ENCODE data around the gene DAAM2. TPM values are rescaled to one million over a fixed set of nuclear protein-coding genes. Genes with fewer than 3 reads are reported as not detected.

Gene DAAM2
- total RNA-seq, 1 experiment from 2014 or later: not detected

DNA sequence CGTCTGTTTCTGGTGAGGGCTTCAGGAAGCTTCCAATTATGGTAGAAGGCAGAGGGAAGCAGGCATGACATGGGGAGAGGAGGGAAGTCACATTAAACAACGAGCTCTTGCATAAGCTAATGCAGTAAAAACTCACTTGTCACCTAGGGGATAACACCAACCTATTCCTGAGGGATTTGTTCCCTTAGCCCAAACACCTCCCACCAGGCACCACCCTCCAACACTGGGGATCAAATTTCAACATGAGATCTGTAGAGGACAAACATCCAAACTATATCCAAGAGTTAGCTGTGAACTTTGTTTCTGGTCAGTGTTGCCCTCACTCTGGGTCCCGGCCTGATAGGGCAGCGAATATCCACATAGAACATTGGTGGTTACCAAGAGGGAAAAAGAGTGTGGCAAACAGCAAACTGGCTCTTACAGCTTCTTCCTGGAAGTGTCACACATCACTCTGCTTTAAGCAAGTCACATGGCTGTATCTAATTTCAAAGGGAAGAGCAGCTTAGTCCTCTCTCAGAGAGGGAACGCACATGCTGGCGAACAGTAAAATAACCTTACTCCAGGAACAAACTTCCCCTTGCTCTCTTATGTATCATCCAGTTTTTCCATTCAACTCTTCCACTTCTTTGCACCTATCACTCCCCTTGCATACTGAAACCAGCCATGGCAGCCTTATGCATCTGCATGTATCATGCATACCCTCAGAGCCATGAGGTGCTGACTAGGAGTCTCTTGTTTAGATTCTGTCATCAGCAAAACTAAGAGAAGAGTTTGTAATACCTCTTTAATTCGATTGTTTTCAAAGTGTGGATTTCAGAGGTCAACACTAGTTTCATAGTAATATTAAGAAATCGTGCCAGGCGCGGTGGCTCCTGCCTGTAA is 146.8 kb downstream of the DAAM2 start:
- CTCF ChIA-PET: interaction anchor here (0.6 to 0.7 kb wide), 2 partner anchors 15 to 634 kb away, joined by 3 read pairs; no protein-coding TSS in a partner anchor
- H3K9me3 Mint-ChIP-seq (ENCODE audit: unreplicated experiment): no peaks in the 10 kb centered on the region
- no peak overlapping the region for H3K4me3 Mint-ChIP-seq (ENCODE audit: unreplicated experiment)
- H3K27ac Mint-ChIP-seq (ENCODE audit: low read depth, unreplicated experiment): no peak overlapping the region
- H3K4me1 Mint-ChIP-seq (ENCODE audit: insufficient read depth, unreplicated experiment): peaks cover 5% of the 10 kb centered on the region
- BruUV-seq (replicated peaks): no TSS peak
- no peak for DNase-seq (ENCODE audit: unreplicated experiment)
- intact Hi-C loops (cut with micrococcal nuclease): no loop called here
- TF ChIP-seq, protein P1, sequence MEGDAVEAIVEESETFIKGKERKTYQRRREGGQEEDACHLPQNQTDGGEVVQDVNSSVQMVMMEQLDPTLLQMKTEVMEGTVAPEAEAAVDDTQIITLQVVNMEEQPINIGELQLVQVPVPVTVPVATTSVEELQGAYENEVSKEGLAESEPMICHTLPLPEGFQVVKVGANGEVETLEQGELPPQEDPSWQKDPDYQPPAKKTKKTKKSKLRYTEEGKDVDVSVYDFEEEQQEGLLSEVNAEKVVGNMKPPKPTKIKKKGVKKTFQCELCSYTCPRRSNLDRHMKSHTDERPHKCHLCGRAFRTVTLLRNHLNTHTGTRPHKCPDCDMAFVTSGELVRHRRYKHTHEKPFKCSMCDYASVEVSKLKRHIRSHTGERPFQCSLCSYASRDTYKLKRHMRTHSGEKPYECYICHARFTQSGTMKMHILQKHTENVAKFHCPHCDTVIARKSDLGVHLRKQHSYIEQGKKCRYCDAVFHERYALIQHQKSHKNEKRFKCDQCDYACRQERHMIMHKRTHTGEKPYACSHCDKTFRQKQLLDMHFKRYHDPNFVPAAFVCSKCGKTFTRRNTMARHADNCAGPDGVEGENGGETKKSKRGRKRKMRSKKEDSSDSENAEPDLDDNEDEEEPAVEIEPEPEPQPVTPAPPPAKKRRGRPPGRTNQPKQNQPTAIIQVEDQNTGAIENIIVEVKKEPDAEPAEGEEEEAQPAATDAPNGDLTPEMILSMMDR (IDR thresholded peaks at IDR 0.05; ENCODE audit: unreplicated experiment): no peak
- H3K27me3 Mint-ChIP-seq (ENCODE audit: insufficient read depth, unreplicated experiment): peaks cover 10% of the 10 kb centered on the region
- H3K36me3 Mint-ChIP-seq (ENCODE audit: insufficient read depth, unreplicated experiment): no peaks in the 10 kb centered on the region
- POLR2A ChIA-PET: no interaction called here

DNA sequence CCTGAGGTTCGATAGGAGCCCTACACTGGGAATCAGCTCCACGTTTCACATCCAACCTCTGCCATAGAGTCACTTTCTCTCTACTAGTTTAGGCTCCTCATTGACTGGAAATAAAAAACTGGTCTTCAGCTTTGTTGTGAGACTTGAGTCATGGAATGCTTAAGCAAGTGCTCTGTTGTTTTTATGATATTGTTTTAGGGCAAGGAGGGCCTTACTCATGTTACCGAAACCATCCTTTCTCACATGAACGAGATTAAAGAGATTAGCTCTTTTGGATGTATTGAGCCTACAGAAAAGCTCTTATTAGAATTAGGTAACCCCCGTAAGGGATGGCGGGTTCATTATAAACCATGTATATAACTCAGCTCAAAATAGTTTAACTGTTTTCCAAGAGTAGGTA is 149.0 kb downstream of the DAAM2 start:
- BruUV-seq (replicated peaks): no TSS peak
- intact Hi-C loops (cut with micrococcal nuclease): no loop called here
- CTCF ChIA-PET: no interaction called here
- Mint-ChIP-seq H3K4me1 (ENCODE audit: insufficient read depth, unreplicated experiment) (peaks cover 5% of the 10 kb centered on the region), H3K27ac (ENCODE audit: low read depth, unreplicated experiment) (no peak overlapping the region), H3K4me3 (ENCODE audit: unreplicated experiment) (no peak overlapping the region), H3K27me3 (ENCODE audit: insufficient read depth, unreplicated experiment) (peaks cover 10% of the 10 kb centered on the region), H3K9me3 (ENCODE audit: unreplicated experiment) (no peaks in the 10 kb centered on the region), H3K36me3 (ENCODE audit: insufficient read depth, unreplicated experiment) (no peaks in the 10 kb centered on the region)
- no peak for DNase-seq (ENCODE audit: unreplicated experiment)
- POLR2A ChIA-PET: interaction anchor here (0.6 kb wide), 1 partner anchor 13 kb away, joined by 3 read pairs; no protein-coding TSS in a partner anchor
- TF ChIP-seq, protein P1 (IDR thresholded peaks at IDR 0.05; ENCODE audit: unreplicated experiment): no peak

DNA sequence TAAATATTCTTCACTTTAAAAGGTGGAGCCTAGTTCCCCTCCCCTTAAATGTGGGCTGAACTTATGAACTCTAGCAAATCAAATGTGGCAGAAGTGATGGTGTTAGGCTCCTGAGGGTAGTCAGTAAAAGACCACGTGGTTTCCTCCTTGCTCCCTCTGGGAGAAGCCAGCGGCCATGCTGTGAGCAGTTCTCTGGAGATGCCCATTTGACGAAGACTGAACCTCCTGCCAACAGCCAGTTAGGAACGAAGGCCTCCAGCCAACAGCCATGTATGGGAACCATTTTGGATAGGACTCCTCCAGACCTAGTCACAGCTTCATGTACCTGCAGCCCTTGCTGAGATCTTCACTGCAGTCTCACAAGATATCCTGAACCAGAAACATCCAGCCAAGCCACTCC is 149.6 kb downstream of the DAAM2 start:
- POLR2A ChIA-PET: interaction anchor here (0.6 kb wide), 2 partner anchors 13 to 763 kb away, joined by 3 read pairs; no protein-coding TSS in a partner anchor
- H3K27ac Mint-ChIP-seq (ENCODE audit: low read depth, unreplicated experiment): no peak overlapping the region
- intact Hi-C loops (cut with micrococcal nuclease): no loop called here
- peaks cover 7% of the 10 kb centered on the region for H3K27me3 Mint-ChIP-seq (ENCODE audit: insufficient read depth, unreplicated experiment)
- H3K36me3 Mint-ChIP-seq (ENCODE audit: insufficient read depth, unreplicated experiment): no peaks in the 10 kb centered on the region
- H3K9me3 Mint-ChIP-seq (ENCODE audit: unreplicated experiment): no peaks in the 10 kb centered on the region
- TF ChIP-seq, protein P1 (IDR thresholded peaks at IDR 0.05; ENCODE audit: unreplicated experiment): no peak
- CTCF ChIA-PET: no interaction called here
- BruUV-seq (replicated peaks): no TSS peak
- peaks cover 5% of the 10 kb centered on the region for H3K4me1 Mint-ChIP-seq (ENCODE audit: insufficient read depth, unreplicated experiment)
- DNase-seq (ENCODE audit: unreplicated experiment): no peak
- no peak overlapping the region for H3K4me3 Mint-ChIP-seq (ENCODE audit: unreplicated experiment)

DNA sequence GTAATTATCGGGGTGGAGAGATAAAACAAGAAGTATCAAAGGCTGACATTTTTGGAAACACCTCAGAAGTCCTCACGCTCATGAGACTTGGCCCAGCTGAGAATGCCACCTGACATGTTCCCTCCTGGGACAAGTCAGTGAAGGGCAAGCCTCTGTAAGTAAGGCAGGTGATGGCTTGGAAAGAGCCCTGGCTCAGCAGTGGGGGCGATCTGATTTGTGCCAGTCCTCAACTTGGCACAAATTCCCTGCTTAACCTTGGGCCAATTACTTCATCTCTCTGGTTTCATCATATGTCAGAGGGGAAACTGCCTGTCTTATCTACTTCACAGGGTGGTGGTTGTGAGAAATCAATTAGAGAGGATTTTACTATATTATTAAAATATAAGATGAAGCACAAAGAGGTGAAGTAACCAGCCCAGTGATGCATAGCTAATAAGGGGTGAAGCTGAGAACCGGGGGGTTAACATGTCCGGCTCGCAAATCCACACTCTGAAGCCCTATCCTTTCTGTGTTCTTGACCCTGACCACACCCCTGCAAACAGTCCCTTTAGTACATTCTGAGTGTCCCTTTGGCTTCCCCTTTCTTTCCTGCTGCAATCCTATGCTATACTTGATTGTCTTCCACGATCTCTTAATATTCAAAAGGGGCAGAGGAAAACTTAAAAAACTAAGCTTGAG is 150.9 kb downstream of the DAAM2 start:
- Mint-ChIP-seq H3K4me3 (ENCODE audit: unreplicated experiment) (no peak overlapping the region), H3K27ac (ENCODE audit: low read depth, unreplicated experiment) (no peak overlapping the region), H3K36me3 (ENCODE audit: insufficient read depth, unreplicated experiment) (no peaks in the 10 kb centered on the region), H3K4me1 (ENCODE audit: insufficient read depth, unreplicated experiment) (peaks cover 5% of the 10 kb centered on the region), H3K9me3 (ENCODE audit: unreplicated experiment) (no peaks in the 10 kb centered on the region), H3K27me3 (ENCODE audit: insufficient read depth, unreplicated experiment) (no peaks in the 10 kb centered on the region)
- TF ChIP-seq, protein P1 (IDR thresholded peaks at IDR 0.05; ENCODE audit: unreplicated experiment): no peak
- no TSS peak for BruUV-seq (replicated peaks)
- ChIA-PET CTCF (interaction anchor here (0.5 to 0.7 kb wide), 2 partner anchors 657 to 1065 kb away, joined by 3 to 4 read pairs; no protein-coding TSS in a partner anchor), POLR2A (no interaction called here)
- intact Hi-C loops (cut with micrococcal nuclease): no loop called here
- DNase-seq (ENCODE audit: unreplicated experiment): no peak
